Ascending aorta (tissue), 2 donors: ENCODE results near the gene TEX9. TPM values are rescaled to one million over a fixed set of nuclear protein-coding genes. Genes with fewer than 3 reads are reported as not detected.
"Not testable (repeated sequence)": the region's sequence is repeated elsewhere in the genome, so short reads cannot be mapped to it uniquely, and the experiment has no call there.

Experiments
- DNase-seq, 2 donors: peaks; one replicate each; pipeline ENCODE4 v3.0.0-alpha.2; 2019; ENCODE audit warnings: low spot score in 2 of 2
- H3K27ac ChIP-seq, 2 donors: fragments of 200-600 bp; sonication (generic); one replicate each; pipeline ENCODE4 v1.5.1; 2016 to 2017; ENCODE audit warnings: mild to moderate bottlenecking in 1 of 2
- H3K27me3 ChIP-seq: fragments of 200-600 bp; sonication (generic); one replicate; pipeline ENCODE4 v1.5.1; 2017
- H3K36me3 ChIP-seq, 2 donors: fragments of 200-600 bp; sonication (generic); one replicate each; pipeline ENCODE4 v1.5.1; 2016
- H3K4me1 ChIP-seq, 2 donors: fragments of 200-600 bp; sonication (generic); one replicate each; pipeline ENCODE4 v1.5.1; 2016 to 2017; ENCODE audit warnings: mild to moderate bottlenecking in 1 of 2
- H3K4me3 ChIP-seq, 2 donors: fragments of 200-600 bp; sonication (generic); one replicate each; pipeline ENCODE4 v1.5.1; 2016 to 2017; ENCODE audit warnings: mild to moderate bottlenecking in 1 of 2
- H3K9me3 ChIP-seq, 2 donors: fragments of 200-600 bp; sonication (generic); one replicate each; pipeline ENCODE4 v1.5.1; 2016
- intact Hi-C: fragments of 100-400 bp; cut with DNase I; formaldehyde crosslinking; loops from one replicate; pipeline ENCODE4 v1.15.1; 2023
- total RNA-seq: library from RNA; depleted of rRNA; stranded (reverse); fragments of >200 nt; gene quantifications from one replicate; pipeline ENCODE4 v1.1.0, GENCODE V29; 2016
- TF ChIP-seq, protein P1 (sequence below), 3 experiments: fragments of 200-600 bp in 2 of 3; fragments of 450-650 bp in 1 of 3; sonication (generic) in 2 of 3; IDR thresholded peaks; one replicate each; pipeline ENCODE4 v1.5.1; 2016 to 2019; ENCODE audit warnings: antibody characterized with exemption in 3 of 3, mild to moderate bottlenecking in 1 of 3, moderate library complexity in 1 of 3

The TEX9 gene
- total RNA-seq, 1 donor from 2014 or later: 12.5 TPM

DNA sequence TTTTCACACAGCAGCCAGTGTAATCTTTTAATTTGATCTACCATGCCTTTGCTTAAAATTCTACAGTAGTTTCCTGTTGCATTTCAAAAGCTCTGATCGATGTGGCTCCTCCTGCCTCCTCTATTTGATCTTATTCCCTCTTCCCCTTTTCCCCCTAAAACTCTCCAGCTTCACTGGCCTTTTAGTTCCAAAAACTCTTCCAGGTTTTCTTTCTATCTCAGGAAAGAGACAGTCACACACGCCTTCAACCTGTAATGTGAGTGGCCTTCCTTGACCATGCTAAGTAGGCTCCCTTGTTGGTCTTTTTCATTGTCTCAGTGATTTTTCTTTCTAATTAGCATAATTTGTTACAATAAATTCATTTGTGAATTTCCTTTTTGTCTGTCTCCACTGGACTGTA lies 985 bp downstream of the TEX9 start:
- H3K9me3 ChIP-seq: no peaks in the 10 kb centered on the region
- no peak for DNase-seq
- H3K27ac ChIP-seq: no peak overlapping the region
- intact Hi-C loops: loop anchor here (5.0 kb wide), 1 partner anchor 119 kb away; no protein-coding TSS in a partner anchor
- TF ChIP-seq, protein P1, sequence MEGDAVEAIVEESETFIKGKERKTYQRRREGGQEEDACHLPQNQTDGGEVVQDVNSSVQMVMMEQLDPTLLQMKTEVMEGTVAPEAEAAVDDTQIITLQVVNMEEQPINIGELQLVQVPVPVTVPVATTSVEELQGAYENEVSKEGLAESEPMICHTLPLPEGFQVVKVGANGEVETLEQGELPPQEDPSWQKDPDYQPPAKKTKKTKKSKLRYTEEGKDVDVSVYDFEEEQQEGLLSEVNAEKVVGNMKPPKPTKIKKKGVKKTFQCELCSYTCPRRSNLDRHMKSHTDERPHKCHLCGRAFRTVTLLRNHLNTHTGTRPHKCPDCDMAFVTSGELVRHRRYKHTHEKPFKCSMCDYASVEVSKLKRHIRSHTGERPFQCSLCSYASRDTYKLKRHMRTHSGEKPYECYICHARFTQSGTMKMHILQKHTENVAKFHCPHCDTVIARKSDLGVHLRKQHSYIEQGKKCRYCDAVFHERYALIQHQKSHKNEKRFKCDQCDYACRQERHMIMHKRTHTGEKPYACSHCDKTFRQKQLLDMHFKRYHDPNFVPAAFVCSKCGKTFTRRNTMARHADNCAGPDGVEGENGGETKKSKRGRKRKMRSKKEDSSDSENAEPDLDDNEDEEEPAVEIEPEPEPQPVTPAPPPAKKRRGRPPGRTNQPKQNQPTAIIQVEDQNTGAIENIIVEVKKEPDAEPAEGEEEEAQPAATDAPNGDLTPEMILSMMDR (IDR thresholded peaks at IDR 0.05): no peak
- H3K36me3 ChIP-seq: no peaks in the 10 kb centered on the region
- peaks cover 0 to 3% of the 10 kb centered on the region in 2 donors for H3K4me1 ChIP-seq
- peak overlapping the region; percentile 66 to 67 for H3K4me3 ChIP-seq
- H3K27me3 ChIP-seq: no peaks in the 10 kb centered on the region

DNA sequence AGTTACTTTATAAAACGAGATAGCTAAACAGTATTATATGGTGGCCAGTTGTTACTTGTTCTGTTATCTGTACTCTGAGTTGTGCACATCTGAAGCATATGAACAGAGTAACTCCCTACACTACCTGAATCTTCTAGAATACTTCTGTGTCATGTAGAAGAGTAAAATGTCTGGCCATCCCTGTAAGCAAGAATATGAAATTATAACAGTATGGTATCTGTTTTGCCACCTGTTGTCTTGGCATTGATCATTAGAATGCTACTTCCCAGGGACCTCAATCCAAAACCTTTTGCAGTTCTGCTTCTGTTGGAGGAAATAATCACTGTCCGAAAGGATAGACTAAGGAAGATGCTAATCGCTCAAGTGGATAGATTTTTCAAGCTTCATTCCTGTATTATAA lies 1.9 kb downstream of the TEX9 start:
- intact Hi-C loops: loop anchor here (5.0 kb wide), 1 partner anchor 120 kb away; no protein-coding TSS in a partner anchor
- no peak for DNase-seq

DNA sequence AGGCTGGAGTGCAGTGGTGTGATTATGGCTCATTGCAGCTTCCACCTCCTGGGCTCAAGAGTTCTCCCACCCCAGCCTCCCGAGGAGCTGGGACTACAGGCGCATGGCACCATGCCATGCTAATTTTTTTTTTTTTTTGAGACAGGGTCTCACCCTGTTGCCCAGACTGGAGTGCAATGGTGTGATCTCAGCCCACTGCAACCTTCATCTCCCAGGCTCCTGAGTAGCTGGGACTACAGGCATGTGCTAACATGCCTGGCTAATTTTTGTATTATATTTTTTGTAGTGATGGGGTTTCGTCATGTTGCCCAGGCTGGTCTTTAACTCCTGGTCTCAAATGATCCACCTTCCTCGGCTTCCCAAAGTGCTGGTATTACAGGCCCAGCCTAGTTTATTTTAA lies 4.0 kb downstream of the TEX9 start:
- TF ChIP-seq, protein P1 (IDR thresholded peaks at IDR 0.05): no peak
- Histone ChIP-seq H3K4me1 (peaks cover 0 to 3% of the 10 kb centered on the region in 2 donors), H3K4me3 (no peak overlapping the region), H3K27me3 (no peaks in the 10 kb centered on the region), H3K27ac (no peak overlapping the region), H3K36me3 (no peaks in the 10 kb centered on the region), H3K9me3 (no peaks in the 10 kb centered on the region)
- intact Hi-C loops: loop anchor here (5.0 kb wide), 1 partner anchor 122 kb away; no protein-coding TSS in a partner anchor
- no peak for DNase-seq

More for the DNA sequence above, 1.9 kb downstream of the TEX9 start:
- peaks cover 0 to 3% of the 10 kb centered on the region in 2 donors for H3K4me1 ChIP-seq
- no peak overlapping the region for H3K4me3 ChIP-seq
- TF ChIP-seq, protein P1 (IDR thresholded peaks at IDR 0.05): no peak
- no peaks in the 10 kb centered on the region for H3K9me3 ChIP-seq
- H3K36me3 ChIP-seq: no peaks in the 10 kb centered on the region
- H3K27me3 ChIP-seq: no peaks in the 10 kb centered on the region
- H3K27ac ChIP-seq: no peak overlapping the region

- Histone ChIP-seq H3K4me1 (no peaks in the 10 kb centered on the region), H3K36me3 (no peaks in the 10 kb centered on the region), H3K9me3 (no peaks in the 10 kb centered on the region), H3K27ac (no peak overlapping the region), H3K4me3 (no peak overlapping the region), H3K27me3 (no peaks in the 10 kb centered on the region)
- intact Hi-C loops: no loop called here
- DNase-seq: no peak
- TF ChIP-seq, protein P1 (IDR thresholded peaks at IDR 0.05): no peak
Observed at GRCh38 chr15:56371495-56372147, 6.4 kb downstream of the TEX9 start.

GRCh38 chr15:56374693-56375092 lies 9.5 kb downstream of the TEX9 start:
- DNase-seq, H3K27ac ChIP-seq, intact Hi-C loops, H3K4me1 ChIP-seq, H3K9me3 ChIP-seq, H3K27me3 ChIP-seq, H3K36me3 ChIP-seq, H3K4me3 ChIP-seq: not testable (repeated sequence)

DNA sequence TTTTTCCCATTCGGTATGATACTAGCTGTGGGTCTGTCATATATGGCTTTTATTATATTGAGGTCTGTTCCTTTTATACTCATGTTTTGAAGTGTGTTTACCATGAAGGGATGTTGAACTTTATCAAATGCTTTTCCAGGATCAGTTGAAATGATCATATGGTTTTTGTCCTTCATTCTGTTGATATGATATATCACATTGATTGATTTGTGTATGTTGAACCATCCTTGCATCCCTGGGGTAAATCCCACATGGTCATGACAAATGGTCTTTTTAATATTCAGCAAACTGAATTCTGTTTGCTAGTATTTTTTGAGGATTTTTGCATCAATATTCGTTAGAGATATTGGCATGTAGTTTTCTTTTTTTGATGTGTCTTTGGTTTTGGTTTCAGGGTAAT lies 12.6 kb downstream of the TEX9 start:
- DNase-seq, intact Hi-C loops, H3K27me3 ChIP-seq, H3K4me1 ChIP-seq, H3K4me3 ChIP-seq, H3K36me3 ChIP-seq, H3K27ac ChIP-seq, H3K9me3 ChIP-seq: not testable (repeated sequence)
